ENCODE results near the gene MRPS18C.
"Not testable (repeated sequence)": the region's sequence is repeated elsewhere in the genome, so short reads cannot be mapped to it uniquely, and the experiment has no call there.

MRPS18C gene

DNA sequence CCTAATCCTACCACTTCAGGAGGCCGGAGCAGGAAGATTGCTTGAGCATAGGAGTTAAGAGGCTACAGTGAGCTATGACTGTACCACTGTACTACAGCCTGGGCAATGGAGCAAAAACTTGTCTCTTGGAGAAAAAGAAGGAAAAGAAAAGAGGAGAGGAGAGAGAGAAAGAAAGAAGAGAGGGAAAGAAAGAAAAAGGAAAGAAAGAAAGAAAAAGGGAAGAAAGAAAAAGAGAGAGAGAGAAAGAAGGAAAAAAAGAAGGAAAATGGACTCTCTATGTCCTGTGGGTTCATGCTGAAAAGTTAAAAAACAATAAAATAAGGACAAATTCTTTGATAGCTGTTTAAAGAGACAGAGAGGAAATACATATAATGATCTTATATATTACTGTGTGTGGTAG is 42.3 kb downstream of the MRPS18C start:
- no peak for DNase-seq

DNA sequence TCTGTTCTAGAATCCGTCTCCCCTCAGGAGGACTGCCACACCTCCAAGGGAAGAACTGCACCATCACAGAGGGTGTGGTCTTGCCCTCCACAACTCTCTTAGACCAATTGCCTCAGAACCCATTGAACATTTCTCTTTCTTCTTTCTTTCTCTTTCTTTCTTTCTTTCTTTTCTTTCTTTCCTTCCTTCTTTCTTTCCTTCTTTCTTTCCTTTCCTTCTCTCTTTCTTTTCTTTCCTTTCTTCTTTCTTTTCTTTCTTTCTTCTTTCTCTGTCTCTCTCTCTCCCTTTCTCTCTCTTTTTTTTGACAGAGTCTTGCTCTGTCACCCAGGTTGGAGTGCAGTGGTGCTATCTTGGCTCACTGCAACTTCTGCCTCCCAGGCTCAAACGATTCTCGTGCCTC is 45.8 kb downstream of the MRPS18C start:
- DNase-seq = not testable (repeated sequence)

- DNase-seq = no peak
Observed at GRCh38 chr4:83503974-83504373, 48.1 kb downstream of the MRPS18C start.

DNA sequence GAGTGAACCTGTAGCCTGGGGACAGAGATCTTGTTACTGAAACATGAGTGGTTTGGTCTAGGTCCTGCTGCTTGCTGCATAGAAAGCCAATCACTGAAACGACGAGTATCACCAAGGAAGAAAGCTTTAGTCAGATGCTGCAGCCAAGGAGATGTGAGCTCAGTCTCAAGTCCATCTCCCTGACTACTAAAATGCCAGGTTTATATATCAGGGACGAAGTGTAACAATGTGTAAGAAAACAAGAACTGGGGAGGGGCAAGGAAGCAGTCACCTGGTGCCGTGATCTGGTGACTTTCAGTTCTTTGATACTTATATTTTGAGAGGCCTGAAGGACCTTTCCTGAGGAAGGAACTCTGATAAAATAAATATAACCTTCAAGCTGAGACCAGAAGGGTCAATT is 48.6 kb downstream of the MRPS18C start:
- DNase-seq = no peak

DNA sequence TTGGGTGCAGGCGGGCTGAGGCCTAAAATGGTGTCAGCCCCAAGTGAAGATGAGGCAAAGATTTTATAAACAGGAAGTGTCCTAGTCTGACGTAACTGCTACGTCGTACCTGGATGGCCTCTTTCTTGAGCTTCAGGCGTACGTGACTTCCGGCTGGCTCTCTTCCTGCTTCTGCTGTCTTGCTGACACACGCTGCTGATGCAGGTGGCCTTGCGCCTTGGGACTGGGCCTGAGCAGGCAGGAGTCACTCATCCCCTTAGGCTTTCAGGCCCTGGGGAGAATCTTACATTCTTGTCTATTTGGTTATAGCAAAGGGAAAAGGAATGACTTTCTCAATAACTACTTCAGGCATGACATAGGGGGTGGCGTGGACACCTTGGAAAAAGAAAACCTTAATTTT is 49.1 kb downstream of the MRPS18C start:
- no peak for DNase-seq

- DNase-seq = peak; percentile 81
Observed at GRCh38 chr4:83509156-83509585, 53.3 kb downstream of the MRPS18C start.

GRCh38 chr4:83510442-83510841 is 54.6 kb downstream of the MRPS18C start:
- DNase-seq = no peak

Measured in hematopoietic multipotent progenitor cell treated with erythropoietin and hydrocortisone succinate and interleukin-3 and kit ligand, for 6 days (in vitro differentiated cells).